LoVo (cell line): ENCODE measurements around the gene NR1H3.

Experiments
- DNase-seq: peaks from one replicate; pipeline ENCODE4 v3.0.0-alpha.2; 2016; ENCODE audit warnings: low spot score

The NR1H3 gene

DNA sequence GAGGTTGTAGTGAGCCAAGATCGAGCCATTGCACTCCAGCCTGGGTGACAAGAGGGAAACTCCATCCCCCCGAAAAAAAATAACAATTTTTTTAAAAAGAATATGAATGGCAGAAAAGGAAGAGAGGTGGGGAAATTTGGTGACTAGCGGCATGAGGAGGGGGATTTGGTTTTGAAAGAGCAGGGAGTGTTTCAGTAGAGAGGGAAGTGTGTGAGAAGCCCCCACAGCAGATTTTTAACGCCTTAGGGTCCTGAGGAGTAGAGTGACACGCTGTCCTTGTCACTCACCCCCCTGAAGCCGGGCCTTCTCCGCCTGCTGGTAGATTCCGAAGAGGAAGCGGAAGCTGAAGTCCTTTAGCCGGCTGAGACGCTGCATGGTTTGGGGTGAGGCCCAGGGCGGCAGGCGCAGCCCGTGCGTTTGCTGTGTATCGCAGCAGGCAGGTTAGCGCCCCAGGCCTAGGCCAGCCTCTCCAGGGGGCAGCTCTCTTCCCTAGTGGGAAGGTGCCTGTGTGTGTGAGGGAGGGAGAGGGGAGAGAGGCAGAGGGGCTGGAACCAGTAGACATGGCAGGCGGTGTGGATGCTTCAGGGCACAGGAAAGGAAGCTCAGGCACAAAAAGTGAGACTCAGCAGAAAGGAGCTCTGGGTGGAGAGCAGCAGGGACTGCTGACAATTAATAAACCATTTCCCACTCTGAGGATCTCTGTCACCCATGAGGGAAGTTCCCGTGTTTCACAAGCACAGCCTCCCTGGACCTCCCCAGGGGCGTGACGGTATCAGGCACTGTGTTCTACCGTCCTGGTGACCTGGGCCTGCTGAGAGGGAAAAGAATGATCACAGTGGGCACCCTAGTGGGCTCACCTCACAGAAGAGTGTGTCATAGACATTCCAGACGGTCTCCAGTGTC, 13.1 kb upstream of the NR1H3 start:
- DNase-seq = no peak

DNA sequence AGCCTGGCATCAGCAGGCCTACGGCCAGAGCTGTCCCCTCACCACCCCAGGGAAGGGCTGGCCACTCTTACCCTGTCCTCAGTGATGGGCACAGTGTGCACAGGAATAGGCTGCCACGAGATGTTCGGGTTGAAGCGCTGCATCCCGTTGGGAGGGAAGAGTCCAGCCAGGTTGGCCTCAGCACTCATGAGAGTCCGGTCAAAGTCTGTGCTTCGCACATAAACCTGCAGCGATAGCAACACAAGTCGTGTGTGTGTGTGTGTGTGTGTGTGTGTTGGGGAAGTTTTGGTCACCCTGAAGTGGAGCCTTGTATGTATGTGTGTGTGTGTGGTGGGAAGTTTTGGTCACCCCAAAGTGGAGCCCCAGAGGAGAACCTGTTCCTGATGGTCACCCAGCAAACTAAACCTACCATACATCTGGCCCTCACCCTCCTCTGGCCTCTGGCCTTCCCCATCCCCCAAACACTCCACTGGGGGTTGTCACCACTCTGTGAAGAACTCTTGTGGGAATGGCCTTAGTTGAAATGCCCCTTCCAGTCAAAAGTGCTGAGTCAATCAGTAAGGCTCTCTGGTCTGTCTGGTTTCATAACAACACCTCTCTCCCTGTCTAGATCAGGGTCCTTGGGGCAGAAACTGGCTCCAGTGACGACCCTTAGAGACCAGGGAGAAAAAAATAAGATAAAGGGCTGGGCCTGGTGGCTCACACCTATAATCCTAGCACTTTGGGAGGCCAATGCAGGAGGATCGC, 12.0 kb upstream of the NR1H3 start:
- no peak for DNase-seq

DNA sequence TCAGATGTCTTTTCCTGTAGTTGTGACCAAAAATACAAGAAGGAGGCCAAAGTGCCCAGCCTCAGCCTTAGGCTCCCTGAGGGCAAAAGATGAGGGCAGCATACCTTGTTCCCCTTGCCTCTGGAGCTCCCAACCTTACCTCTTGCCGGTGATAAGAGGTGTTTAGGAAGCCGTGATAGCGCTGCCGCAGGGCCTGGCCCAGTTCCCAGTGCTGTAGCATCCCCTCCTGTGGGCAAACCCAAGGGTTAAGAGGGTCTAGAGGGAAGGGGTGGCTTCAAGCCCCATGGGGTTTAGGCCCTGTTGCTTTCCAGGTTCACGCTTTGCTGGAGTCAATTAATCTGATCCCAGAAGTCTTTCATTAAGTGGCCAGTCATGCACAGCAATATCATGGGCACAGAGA, 10.3 kb upstream of the NR1H3 start:
- DNase-seq = no peak

GRCh38 chr11:47248304-47248663, 9.5 kb upstream of the NR1H3 start:
- no peak for DNase-seq

DNA sequence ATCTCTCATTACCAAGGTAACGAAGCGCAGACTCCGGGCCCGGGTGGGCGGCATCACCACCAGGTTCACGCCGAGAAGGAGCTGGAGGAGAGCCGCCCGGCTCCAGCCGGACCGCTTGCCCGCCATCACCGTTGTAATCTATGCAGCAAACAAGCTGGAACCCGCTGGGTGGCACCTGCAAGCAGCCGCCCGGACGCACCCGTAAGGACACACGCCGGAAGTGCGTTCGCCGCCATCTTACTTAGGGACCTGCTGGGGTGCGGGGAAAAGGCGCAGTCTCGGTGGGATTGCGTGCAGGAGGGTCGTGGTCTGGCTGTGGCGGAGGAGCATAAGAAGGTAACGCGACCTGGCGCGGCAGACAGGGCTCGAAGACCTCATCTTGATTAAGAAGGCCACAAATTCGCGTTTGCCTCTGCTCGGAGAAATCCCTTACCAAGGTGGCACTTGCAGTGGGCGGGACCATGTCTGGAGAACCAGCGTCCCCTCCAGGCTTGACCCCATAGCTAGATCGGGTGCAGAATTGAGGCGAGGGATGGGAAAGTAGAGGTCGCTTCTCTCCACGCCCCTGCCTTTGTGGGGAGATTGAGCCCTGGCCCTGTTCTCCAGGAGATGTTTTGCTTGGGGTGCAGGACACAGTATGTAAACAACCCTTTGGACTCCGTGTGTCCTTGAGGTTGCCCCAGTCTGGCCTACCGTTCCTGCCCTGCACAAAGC, 9.0 kb upstream of the NR1H3 start, which contains the start of gene ACP2:
TSS of gene ACP2 (minus strand) at position 151 of the 714 bp plus-strand sequence. CDS start at position 126, 25 bp downstream.
- peak; percentile 91 for DNase-seq

DNA sequence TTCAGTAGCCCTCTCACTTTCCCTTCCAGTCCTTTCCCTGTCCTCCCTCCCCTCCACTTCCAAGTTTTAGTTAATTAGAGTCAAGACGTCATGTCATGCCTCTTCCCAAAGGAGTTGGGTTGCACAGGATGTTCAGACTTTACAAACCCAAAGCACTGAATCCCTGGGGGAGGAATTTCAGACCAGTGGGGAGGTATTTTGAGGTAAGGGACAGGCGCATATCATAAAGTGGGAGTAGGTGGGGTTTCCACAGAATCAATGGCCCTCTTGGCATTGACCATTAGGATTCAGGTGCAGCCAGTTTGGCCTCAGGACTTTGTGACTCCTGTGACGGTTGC, 8.4 kb upstream of the NR1H3 start:
- no peak for DNase-seq

DNA sequence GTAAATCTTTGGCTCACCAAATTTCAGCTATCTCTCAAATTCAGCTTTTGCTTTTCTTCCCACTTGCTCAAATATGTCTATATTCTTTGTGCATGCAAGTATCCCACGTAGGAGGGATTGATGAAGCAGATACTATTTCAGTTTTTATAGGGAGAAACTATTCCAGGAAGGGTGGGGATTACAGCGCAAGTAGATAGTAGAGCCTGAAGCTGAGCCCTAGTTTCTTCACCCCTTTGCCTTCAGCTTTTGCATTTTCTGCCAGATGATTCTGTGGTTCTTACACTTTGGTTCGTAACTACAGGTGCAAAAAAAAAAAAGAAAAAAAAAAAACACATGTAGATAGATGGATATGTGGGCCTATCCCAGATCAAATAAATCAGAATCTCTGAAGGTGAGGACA, 6.0 kb upstream of the NR1H3 start:
- DNase-seq = no peak

DNA sequence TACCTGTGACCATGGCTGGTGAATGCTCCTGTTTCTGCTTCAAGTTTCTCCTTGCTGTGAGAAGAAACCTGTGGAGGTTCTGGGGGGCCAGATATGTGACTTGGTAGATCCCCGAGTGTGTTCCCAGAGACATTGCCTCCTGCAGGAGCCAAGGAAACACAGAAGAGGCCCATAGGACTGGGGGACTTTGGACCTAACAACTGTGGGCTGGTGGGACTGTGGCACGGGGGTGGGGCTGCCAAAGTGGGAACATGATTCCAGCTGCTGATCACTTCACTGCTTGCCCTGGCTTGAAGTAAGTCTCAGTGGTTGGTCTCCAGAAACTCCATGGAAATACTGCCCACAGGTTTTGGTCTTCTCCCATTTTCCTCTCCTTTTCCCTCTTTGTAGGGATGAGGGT, 4.1 kb upstream of the NR1H3 start:
- no peak for DNase-seq

GRCh38 chr11:47254386-47254785, 3.4 kb upstream of the NR1H3 start:
- DNase-seq = no peak

- DNase-seq = no peak
Measured at GRCh38 chr11:47256374-47256773, 1.4 kb upstream of the NR1H3 start.

DNA sequence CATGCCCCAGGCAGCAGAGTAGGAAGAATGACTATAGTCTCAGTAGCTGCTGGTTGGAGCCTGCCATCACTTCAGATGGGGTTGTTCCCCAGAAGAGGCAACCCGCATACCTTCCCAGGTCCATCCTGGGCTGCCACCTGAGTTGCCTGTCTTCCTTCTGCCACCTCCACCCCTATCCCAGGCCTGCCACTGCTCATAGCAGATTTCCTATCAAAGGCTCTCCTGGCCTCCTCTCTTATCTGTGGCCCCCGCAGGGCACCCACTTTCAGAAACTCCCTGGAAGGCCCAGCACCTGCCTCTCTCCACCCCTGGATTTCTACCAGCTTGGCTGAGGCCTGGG, 649 bp upstream of the NR1H3 start:
- DNase-seq = no peak

- DNase-seq = no peak
Measured at GRCh38 chr11:47258317-47258902, 614 bp downstream of the NR1H3 start.

DNA sequence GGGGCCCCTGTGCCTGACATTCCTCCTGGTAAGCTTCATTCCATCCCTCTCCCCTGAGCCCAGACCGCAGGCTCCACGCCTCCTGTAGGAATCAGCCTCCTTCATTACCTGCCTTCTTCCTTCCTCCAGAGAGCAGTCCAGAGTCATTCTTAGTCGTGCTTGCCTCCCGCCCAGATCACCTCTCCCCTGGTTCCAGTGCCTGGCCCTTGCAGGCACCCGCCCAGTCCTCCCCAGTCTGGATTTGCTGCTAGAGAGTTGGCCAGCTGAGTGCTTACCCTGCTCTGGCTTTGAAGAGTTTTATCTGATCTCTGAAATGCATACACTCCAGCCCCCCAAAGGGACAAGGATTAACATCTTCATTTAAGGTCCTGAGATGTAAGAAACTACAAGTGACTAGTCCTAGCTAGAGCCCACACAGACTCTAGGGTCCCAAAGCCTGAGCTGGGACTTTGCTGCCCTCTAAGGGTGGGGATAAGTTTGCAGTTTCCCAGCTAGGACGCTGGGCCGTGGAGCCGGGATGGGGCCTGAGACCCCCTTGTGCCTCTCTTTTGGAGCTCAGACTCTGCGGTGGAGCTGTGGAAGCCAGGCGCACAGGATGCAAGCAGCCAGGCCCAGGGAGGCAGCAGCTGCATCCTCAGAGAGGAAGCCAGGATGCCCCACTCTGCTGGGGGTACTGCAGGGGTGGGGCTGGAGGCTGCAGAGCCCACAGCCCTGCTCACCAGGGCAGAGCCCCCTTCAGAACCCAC, 1.6 kb downstream of the NR1H3 start:
- no peak for DNase-seq

DNA sequence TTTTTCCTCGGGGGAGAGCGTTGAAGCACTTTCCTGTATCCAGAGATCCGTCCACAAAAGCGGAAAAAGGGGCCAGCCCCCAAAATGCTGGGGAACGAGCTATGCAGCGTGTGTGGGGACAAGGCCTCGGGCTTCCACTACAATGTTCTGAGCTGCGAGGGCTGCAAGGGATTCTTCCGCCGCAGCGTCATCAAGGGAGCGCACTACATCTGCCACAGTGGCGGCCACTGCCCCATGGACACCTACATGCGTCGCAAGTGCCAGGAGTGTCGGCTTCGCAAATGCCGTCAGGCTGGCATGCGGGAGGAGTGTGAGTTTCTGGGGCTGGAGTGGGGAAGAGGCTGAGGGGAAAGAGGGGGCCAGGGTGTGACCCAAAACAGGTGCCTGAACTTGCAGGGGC, 2.6 kb downstream of the NR1H3 start:
- no peak for DNase-seq

- no peak for DNase-seq
Measured at GRCh38 chr11:47261291-47261800, 3.5 kb downstream of the NR1H3 start.

DNA sequence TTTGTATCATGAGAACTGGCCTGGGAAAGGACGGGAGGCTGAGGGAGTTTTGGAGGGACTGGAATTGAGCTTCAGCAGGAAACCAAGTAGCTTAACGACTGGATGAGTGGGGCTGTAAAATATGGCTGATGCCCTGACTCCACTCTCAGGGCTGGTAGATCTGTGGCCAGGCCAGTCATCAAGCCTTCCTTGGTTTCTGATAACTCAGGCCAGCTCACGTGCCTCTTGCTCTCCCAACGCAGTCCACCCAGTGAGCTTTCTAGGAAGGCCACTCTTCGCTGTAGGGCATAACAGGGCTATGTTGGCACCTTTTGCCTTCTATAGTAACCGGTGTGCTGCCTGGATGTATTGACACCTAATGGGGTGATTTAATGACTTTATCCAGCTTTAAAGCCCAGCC, 6.3 kb downstream of the NR1H3 start:
- DNase-seq = no peak

GRCh38 chr11:47264521-47264920, 6.7 kb downstream of the NR1H3 start:
- DNase-seq = no peak

DNA sequence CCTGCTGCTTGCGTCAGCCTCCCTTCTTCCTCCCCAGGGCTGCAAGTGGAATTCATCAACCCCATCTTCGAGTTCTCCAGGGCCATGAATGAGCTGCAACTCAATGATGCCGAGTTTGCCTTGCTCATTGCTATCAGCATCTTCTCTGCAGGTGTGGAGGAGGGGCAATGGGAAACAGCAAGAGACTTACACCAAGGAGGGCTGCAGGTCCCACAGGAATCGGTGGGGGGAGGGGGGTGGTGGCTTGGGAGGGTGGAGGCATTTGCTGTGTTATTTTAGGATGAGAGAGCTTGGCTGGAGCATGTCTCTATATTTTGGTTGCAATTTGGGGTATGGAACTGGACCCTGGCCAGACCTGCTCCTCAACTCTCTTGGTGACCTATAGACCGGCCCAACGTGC, 10.1 kb downstream of the NR1H3 start:
- no peak for DNase-seq

DNA sequence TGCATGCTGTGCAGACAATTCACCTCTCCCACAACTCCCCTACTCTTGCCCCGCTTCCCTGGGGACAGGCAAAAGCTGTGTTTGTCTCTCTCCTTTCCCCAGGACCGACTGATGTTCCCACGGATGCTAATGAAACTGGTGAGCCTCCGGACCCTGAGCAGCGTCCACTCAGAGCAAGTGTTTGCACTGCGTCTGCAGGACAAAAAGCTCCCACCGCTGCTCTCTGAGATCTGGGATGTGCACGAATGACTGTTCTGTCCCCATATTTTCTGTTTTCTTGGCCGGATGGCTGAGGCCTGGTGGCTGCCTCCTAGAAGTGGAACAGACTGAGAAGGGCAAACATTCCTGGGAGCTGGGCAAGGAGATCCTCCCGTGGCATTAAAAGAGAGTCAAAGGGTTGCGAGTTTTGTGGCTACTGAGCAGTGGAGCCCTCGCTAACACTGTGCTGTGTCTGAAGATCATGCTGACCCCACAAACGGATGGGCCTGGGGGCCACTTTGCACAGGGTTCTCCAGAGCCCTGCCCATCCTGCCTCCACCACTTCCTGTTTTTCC, 10.7 kb downstream of the NR1H3 start:
- DNase-seq = no peak

- peak; percentile 89 for DNase-seq
Measured at GRCh38 chr11:47269002-47269828, 11.4 kb downstream of the NR1H3 start.
